ENCODE data around the gene KIF6. TPM values are rescaled to one million over a fixed set of nuclear protein-coding genes. Genes with fewer than 3 reads are reported as not detected.

KIF6 gene
- total and polyA plus RNA-seq, 8 donors = 0.19 to 1.0 (median 0.44) TPM

DNA sequence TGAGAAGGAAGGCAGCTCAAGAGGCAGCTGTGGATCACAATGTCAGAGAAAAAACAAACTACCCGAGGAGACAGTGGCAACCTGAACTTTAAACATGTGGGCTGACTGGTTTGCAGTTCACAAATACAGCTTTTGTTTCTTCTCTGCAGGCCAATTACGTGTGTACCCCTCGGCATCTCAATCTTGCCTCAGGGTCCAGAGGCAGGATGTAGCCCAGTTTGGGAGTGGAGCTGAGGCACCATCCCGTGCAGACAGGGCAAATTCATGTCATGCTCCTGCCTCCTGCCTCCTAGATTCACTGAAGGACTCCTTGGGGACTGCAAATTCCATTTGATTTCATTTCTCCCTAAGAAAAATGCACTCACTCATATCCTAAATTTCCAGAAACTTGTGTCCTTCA, 308.5 kb downstream of the KIF6 start:
- Histone ChIP-seq H3K36me3 (no peaks in the 10 kb centered on the region), H3K4me1 (peaks cover 0 to 4% (median 3%) of the 10 kb centered on the region in 3 donors), H3K9me3 (no peaks in the 10 kb centered on the region), H3K4me3 (no peak overlapping the region), H3K27ac (no peak overlapping the region), H3K27me3 (no peaks in the 10 kb centered on the region)
- FAIRE-seq = no peak
- intact Hi-C loops (cut with DNase I) = no loop called here
- ATAC-seq = no peak
- 70 to 82% methylated on average over 4 of the region's 4 CpGs for WGBS, 2 donors
- DNase-seq = no peak
- TF ChIP-seq, protein P1, sequence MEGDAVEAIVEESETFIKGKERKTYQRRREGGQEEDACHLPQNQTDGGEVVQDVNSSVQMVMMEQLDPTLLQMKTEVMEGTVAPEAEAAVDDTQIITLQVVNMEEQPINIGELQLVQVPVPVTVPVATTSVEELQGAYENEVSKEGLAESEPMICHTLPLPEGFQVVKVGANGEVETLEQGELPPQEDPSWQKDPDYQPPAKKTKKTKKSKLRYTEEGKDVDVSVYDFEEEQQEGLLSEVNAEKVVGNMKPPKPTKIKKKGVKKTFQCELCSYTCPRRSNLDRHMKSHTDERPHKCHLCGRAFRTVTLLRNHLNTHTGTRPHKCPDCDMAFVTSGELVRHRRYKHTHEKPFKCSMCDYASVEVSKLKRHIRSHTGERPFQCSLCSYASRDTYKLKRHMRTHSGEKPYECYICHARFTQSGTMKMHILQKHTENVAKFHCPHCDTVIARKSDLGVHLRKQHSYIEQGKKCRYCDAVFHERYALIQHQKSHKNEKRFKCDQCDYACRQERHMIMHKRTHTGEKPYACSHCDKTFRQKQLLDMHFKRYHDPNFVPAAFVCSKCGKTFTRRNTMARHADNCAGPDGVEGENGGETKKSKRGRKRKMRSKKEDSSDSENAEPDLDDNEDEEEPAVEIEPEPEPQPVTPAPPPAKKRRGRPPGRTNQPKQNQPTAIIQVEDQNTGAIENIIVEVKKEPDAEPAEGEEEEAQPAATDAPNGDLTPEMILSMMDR (IDR thresholded peaks at IDR 0.05) = no peak

DNA sequence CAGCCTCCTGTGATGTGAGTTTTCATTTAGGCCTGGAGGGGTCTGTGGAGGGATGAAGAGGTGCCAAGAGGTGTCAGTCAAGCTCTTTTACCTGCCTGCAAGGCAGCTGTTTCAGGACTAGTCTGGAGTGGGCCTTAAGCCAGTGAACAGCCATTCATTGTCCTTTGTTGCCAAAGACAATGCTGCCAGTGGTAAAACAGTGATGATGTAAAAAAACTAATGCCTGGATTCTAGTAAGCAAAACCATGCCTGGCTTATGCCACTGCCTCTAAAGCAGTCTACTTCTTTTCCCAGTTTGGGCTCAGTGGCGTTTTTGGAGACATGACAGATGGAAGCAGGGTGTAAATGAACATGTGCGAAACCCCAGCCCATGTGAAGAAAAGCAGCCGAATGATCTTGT, 309.2 kb downstream of the KIF6 start:
- H3K9me3 ChIP-seq = no peaks in the 10 kb centered on the region
- WGBS, 2 donors = 84 to 91% methylated on average over 3 of the region's 3 CpGs
- ATAC-seq = no peak

DNA sequence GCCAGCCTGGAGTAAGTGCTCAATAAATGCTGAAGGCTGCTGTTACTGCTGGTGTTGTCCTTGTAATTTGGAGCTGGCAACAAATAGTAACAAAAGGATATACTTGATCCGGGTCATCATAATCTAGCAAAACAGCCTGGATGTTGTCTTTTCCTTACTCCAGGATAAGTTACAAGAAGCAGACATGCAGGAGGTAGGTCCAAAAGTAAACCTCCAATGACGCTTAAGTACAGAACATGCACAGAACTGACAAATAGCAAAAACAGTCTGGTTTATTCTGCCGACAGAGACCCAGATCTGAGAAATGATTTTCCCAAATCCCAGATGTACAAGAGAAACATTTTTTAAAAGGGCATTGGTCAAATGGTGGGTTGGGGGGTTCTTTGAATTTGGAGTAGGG, 309.7 kb downstream of the KIF6 start:
- FAIRE-seq = no peak
- no peak for DNase-seq
- H3K27ac ChIP-seq = no peak overlapping the region
- 85 to 90% methylated on average over 3 of the region's 3 CpGs for WGBS, 2 donors
- H3K36me3 ChIP-seq = no peaks in the 10 kb centered on the region
- peaks cover 0 to 4% (median 3%) of the 10 kb centered on the region in 3 donors for H3K4me1 ChIP-seq
- intact Hi-C loops (cut with DNase I) = no loop called here
- no peaks in the 10 kb centered on the region for H3K27me3 ChIP-seq
- no peak for ATAC-seq
- H3K9me3 ChIP-seq = no peaks in the 10 kb centered on the region
- H3K4me3 ChIP-seq = no peak overlapping the region
- TF ChIP-seq, protein P1 (IDR thresholded peaks at IDR 0.05) = no peak

More for the DNA sequence above, 309.2 kb downstream of the KIF6 start:
- no peaks in the 10 kb centered on the region for H3K27me3 ChIP-seq
- H3K4me3 ChIP-seq = no peak overlapping the region
- DNase-seq (no peak), FAIRE-seq (no peak)
- intact Hi-C loops (cut with DNase I) = no loop called here
- TF ChIP-seq, protein P1 (IDR thresholded peaks at IDR 0.05) = no peak
- no peaks in the 10 kb centered on the region for H3K36me3 ChIP-seq
- H3K27ac ChIP-seq = no peak overlapping the region
- peaks cover 0 to 4% (median 3%) of the 10 kb centered on the region in 3 donors for H3K4me1 ChIP-seq

DNA sequence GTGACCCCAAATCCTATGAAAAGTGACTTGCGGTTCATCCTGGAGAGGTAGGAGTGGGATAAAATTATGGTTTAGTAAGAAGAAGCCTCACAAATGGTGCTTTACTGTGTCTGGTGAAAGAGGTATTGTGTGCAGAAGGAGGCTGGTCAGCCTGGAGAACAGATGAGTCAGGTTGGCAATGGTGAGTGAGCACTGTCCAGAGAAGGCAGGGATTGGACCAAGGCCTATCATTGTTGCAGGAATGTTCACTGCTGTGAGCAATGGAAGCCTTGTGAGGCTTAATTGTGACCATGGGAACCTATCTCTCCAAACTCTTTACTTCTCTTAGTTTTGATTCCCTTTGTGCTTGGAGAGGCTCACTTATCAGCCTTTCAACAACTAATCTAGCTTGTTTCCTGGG, 313.7 kb downstream of the KIF6 start:
- no peak overlapping the region for H3K4me3 ChIP-seq
- intact Hi-C loops (cut with DNase I) = no loop called here
- no peak for DNase-seq

DNA sequence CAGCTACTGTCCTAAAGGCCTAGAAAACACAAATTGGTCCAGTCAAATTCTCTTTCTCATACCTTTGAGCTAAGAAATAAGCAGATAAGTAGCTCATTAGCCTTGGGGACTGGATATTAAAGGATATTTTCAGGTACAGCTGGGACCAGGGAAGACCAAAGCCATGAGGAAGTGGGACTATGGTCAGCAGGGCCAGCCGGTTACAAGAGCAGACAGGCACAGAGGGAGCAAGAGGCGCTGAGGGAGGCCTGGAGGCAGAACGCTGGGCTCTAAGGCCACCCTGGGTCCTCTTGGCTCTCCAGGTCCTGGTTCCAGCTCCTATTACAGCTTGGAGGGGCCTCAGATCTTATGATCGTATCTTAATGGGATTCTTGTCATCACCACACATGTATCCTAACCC, 314.2 kb downstream of the KIF6 start:
- H3K9me3 ChIP-seq = no peaks in the 10 kb centered on the region
- no peaks in the 10 kb centered on the region for H3K36me3 ChIP-seq
- TF ChIP-seq, protein P1 (IDR thresholded peaks at IDR 0.05) = no peak
- H3K27me3 ChIP-seq = no peaks in the 10 kb centered on the region
- H3K27ac ChIP-seq = no peak overlapping the region
- FAIRE-seq = no peak
- intact Hi-C loops (cut with DNase I) = no loop called here
- DNase-seq = no peak
- no peak for ATAC-seq
- 92 to 97% methylated on average over 4 of the region's 4 CpGs for WGBS, 2 donors
- no peak overlapping the region for H3K4me3 ChIP-seq
- H3K4me1 ChIP-seq = no peaks in the 10 kb centered on the region

More for the DNA sequence above, 313.7 kb downstream of the KIF6 start:
- Histone ChIP-seq H3K36me3 (no peaks in the 10 kb centered on the region), H3K4me1 (no peaks in the 10 kb centered on the region), H3K27ac (no peak overlapping the region), H3K27me3 (no peaks in the 10 kb centered on the region), H3K9me3 (no peaks in the 10 kb centered on the region)
- TF ChIP-seq, protein P1 (IDR thresholded peaks at IDR 0.05) = no peak
- 95 to 100% methylated on average over 1 of the region's 1 CpG for WGBS, 2 donors
- FAIRE-seq (no peak), ATAC-seq (no peak)
